Activated T-helper 2 cell treated with anti-CD3 and anti-CD28 coated beads, Interferon-gamma antibody, Interleukin-2, Interleukin-4, amounts not matched to agents 10 μg/mL and 5 μg/mL and 100 μg/mL, durations not matched to agents 14 hours and 24 hours and 36 hours (primary cell): ENCODE measurements around the gene NCAN. TPM values are rescaled to one million over a fixed set of nuclear protein-coding genes. Genes with fewer than 3 reads are reported as not detected.

Experiments
- DNase-seq: peaks from one replicate; pipeline ENCODE4 v3.0.0; 2021; ENCODE audit warnings: low spot score
- H3K27ac Mint-ChIP-seq: one replicate; pipeline ENCODE4 v1.8.0; 2021; ENCODE audit warnings: mixed read lengths
- H3K27me3 Mint-ChIP-seq: one replicate; pipeline ENCODE4 v1.8.0; 2021; ENCODE audit warnings: low read depth, mixed read lengths
- H3K36me3 Mint-ChIP-seq: one replicate; pipeline ENCODE4 v1.8.0; 2021; ENCODE audit warnings: low read depth, mixed read lengths
- H3K4me1 Mint-ChIP-seq: one replicate; pipeline ENCODE4 v1.8.0; 2021; ENCODE audit warnings: low read depth, mixed read lengths
- H3K4me3 Mint-ChIP-seq: one replicate; pipeline ENCODE4 v1.8.0; 2021; ENCODE audit warnings: low read depth, mild to moderate bottlenecking, moderate library complexity, mixed read lengths
- H3K9me3 Mint-ChIP-seq: one replicate; pipeline ENCODE4 v1.8.0; 2021; ENCODE audit warnings: mixed read lengths
- intact Hi-C: fragments of 100-400 bp; cut with micrococcal nuclease; formaldehyde crosslinking; loops from one replicate; pipeline ENCODE4 v1.15.1; 2023
- total RNA-seq: library from RNA; stranded (reverse); gene quantifications from 2 replicates; pipeline ENCODE4 v1.2.3, GENCODE V29; 2022

Gene NCAN
- total RNA-seq, 1 donor from 2014 or later: not detected

DNA sequence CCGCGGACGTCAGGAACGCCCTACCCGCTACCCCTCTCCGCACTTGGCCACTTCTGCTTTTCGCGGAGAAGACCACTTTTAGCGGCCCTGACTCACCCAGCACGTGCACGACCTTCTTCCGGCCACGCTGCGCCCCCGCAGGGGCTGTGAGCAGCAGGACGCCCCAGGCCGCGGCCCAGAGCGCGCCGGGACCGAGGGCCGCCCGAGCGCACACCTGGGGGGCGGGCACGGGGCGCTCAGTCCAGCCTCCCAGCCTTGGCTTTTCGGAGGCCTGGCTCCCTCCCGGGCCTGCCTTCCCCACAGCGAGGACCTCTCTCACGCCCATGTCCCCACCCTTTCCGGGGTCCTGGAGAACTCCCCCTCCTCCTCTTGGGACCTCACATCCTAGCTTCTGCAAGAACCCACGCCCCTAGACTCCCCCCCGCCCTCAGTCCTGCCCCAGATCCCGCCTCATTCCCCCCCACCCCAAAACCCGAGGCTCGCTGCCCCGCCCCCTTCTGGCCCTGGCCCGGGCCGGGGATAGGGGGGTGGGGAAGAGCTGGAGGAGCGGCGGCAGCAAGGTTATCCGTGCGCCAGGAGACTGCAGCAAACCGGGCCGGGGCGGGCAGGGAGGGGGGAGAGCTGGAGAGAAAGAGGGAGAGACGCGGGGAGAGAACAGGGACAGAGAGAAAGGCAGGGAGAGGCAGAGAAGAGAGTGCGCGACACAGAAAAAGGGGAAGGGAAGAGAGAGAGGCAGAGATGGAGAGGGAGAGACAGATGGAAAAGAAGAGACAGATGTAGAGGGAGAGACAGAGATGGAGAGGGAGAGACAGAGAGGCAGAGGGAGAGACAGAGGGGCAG is 49.8 kb downstream of the NCAN start:
- H3K27ac Mint-ChIP-seq: no peak overlapping the region
- DNase-seq: no peak
- intact Hi-C loops: no loop called here
- no peaks in the 10 kb centered on the region for H3K9me3 Mint-ChIP-seq
- H3K27me3 Mint-ChIP-seq: peaks cover 38% of the 10 kb centered on the region
- H3K36me3 Mint-ChIP-seq: no peaks in the 10 kb centered on the region
- H3K4me3 Mint-ChIP-seq: no peak overlapping the region
- no peaks in the 10 kb centered on the region for H3K4me1 Mint-ChIP-seq

DNA sequence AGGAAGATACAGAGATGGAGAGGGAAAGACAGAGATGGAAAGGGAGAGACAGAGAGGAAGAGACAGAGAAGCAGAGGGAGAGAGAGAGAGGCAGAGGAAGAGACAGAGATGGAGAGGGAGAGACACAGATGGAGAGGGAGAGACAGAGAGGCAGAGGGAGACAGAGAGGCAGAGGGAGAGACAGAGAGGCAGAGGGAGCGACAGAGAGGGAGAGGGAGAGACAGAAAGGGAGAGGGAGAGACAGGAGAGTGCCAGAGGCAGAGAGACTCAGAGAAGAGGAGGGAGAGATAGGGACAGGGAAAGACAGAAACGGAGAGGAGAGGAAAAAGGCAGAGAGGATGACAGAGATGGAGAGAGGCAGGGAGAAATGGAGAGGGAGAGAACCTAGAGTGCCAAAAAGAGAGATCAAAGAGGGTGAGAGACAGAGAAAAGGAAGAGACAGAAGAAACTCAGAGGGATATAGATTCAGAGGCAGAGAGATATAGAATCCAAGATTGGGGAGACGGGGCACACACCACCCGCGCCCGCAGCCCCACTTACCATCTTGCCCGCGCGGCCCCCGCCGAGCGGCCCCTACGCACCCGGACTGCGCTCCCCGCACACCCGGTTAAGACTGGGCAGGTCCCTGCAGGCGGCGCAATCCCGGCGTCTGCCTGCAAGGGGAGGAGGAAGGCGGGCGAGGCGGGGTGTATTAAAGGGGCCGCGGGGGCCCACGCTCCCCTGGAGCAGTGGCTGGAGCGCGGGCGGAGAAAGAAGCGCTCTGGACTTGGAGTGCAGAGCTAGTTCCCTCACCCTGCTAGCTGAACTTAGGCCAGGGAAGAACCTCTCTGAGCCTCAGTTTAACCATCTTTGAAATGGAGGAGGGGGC is 50.7 kb downstream of the NCAN start:
- Mint-ChIP-seq H3K27me3 (peaks cover 36% of the 10 kb centered on the region), H3K27ac (no peak overlapping the region), H3K4me3 (no peak overlapping the region), H3K9me3 (no peaks in the 10 kb centered on the region), H3K4me1 (no peaks in the 10 kb centered on the region), H3K36me3 (no peaks in the 10 kb centered on the region)
- DNase-seq: no peak
- intact Hi-C loops: no loop called here

DNA sequence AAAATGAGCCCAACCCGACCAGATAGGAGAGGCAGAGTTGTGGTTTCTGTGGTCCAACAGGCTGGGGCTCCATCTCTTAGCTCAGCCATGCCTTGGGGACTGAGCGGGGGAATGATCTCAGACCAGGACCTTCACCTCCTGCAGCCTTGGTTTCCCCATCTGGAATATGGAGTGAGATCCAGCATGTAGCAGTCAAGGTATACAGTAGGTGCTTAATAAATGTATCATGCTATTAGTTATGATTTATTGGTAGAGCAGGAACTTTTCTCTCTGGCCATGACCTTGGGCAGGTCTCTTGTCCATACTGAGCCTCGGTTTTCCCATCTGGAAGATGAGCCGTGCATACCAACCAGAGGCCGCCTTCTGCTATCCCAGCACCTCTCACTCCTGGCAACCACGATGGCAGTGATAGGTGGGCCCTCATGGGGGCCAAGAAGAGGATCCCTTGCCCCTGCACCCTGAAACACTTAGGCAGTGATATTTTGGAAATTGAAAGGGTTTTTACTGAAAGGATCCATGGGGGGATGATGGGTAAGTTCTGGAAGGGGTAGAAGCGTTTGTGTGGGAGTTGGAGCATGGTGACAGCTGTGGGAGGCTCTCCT is 52.2 kb downstream of the NCAN start:
- Mint-ChIP-seq H3K27me3 (peaks cover 36% of the 10 kb centered on the region), H3K4me1 (no peaks in the 10 kb centered on the region), H3K27ac (no peak overlapping the region), H3K9me3 (no peaks in the 10 kb centered on the region), H3K4me3 (no peak overlapping the region), H3K36me3 (no peaks in the 10 kb centered on the region)
- no peak for DNase-seq
- intact Hi-C loops: no loop called here

DNA sequence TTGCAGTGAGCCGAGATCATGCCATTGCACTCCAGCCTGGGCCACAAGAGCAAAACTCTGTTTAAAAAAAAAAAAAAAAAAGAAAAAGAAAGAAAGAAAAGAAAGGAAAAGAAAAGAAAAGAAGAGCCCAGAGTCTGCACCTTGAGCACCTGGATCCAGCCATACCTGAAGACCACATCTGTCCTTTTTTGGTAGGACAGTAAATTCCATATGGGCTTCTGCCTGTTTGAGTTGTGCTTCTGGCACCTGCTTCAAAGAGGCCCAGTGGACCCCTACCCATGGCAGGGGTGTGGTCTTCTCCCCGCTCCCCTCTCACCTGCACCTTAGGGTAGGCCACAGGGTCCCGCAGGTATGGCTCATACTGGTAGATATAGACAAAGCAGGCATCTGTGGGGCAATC is 55.5 kb downstream of the NCAN start:
- DNase-seq: no peak
- H3K4me1 Mint-ChIP-seq: no peaks in the 10 kb centered on the region
- peaks cover 28% of the 10 kb centered on the region for H3K27me3 Mint-ChIP-seq
- no peaks in the 10 kb centered on the region for H3K9me3 Mint-ChIP-seq
- no peaks in the 10 kb centered on the region for H3K36me3 Mint-ChIP-seq
- H3K27ac Mint-ChIP-seq: no peak overlapping the region
- intact Hi-C loops: no loop called here
- H3K4me3 Mint-ChIP-seq: no peak overlapping the region

DNA sequence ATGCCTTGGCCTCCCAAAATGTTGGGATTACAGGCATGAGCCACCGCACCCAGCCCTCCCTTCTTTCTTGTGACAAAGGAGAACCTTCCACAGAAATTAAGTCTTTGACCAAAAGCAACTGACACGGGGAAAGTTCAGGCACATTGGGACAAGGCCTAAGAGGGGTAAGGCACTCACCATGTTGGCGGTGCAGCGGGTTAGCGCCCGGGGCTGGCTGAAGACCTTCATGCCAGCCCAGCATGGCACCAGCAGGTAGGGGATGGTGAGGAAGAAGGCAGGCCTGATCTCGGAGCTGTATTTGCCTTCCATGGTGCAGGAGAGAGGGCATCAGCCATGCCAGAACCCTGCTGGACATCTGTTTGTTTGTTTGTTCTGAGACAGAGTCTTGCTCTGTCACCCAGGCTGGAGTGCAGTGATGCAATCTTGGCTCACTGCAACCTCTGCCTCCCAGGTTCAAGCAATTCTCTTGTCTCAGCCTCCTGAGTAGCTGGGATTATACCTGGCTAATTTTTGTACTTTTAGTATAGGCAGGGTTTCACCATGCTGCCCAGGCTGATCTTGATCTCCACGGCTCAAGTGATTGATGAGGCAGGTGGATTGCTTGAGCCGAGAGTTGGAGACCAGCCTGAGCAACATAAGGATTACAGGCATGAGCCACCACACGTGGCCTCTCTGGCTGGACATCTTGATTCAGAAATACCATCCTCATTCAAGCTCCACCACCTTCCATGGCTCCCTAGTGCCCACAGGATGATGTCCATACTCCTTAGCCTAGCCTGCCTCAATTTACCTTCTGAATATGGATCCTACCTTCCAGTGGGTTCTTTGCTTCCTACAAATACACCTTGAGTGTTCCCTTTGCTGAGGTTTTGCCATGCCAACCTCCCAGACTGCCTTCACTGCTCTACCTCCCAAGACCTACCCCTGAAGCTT is 57.0 kb downstream of the NCAN start:
- DNase-seq: no peak
- intact Hi-C loops: no loop called here
- no peaks in the 10 kb centered on the region for H3K36me3 Mint-ChIP-seq
- no peaks in the 10 kb centered on the region for H3K9me3 Mint-ChIP-seq
- H3K27me3 Mint-ChIP-seq: peaks cover 27% of the 10 kb centered on the region
- H3K4me1 Mint-ChIP-seq: peaks cover 3% of the 10 kb centered on the region
- no peak overlapping the region for H3K4me3 Mint-ChIP-seq
- H3K27ac Mint-ChIP-seq: no peak overlapping the region

DNA sequence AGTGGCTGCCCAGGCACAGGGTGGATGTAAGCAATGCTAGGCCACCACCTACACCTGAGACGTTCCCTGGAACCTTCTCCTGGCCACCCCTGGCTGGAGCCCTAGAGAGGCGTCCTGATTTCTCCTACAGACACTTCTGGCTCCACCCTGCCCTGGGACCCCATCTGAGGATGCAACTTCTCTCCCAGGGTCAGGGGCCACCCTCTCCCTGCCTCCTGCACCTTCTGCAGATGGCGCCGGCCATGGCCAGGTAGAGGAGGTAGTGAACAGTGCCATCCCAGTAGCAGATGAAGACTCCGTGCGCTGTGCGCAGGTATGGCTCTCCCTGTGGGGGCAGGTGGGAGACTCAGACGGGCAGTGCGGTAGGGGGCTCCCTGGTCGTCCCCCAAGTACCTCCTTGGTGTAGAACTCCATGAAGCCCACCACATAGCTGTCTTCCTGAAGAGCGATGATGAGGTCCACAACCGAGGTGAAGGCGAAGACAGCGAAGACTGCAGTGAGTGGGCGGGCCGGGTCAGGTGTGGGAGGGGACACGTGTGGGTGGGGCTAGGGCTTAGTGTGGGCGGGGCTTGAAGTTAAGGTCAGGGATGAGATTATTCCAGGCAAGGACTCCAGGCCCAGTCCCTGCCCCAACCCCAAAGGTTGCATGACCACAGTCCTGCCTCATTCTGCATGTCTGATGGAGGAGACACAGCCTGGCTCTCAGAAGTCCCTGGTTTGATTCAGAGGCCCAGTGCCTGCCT is 58.4 kb downstream of the NCAN start:
- H3K27me3 Mint-ChIP-seq: peaks cover 28% of the 10 kb centered on the region
- peaks cover 3% of the 10 kb centered on the region for H3K4me1 Mint-ChIP-seq
- no peaks in the 10 kb centered on the region for H3K9me3 Mint-ChIP-seq
- intact Hi-C loops: no loop called here
- DNase-seq: no peak
- H3K36me3 Mint-ChIP-seq: no peaks in the 10 kb centered on the region
- H3K27ac Mint-ChIP-seq: no peak overlapping the region
- H3K4me3 Mint-ChIP-seq: no peak overlapping the region

DNA sequence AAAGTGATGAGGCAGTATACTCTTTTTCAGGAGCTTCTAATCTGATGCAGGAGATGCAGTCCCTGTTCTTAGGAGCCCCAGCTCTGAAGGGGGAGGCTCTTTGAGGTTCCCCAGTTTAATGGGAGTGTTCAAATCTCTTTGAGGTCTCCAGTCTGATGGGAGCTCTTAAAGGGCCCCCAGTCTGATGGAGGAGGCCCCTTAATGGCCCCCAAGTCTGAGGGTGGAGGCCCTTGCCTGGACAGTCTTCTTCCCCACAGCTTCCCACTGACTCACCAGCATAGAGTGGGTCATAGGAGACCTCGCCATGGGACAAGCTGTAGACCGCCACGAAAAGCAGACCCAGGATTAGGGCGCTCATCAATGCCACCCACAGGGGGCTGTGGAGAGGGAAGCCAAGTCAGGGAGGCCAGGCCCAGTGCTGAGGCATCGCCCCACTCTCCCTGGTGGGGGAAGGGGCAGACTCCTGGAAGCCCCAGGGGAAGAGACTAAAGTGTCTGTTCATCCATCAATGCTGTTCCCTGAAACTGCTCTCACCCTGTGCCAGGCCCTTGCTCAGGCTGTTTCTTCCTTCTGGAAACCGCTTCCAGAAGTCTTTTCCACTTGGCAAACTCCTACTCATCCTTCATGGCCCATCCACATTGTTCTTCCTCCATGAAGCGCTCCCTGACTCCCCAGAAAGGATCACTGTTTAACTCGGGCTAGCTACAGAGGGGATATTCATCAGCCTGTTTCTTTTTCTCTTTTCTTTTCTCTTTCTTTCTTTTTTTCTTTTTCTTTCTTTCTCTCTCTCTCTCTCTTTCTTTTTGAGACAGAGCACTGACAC is 59.2 kb downstream of the NCAN start:
- intact Hi-C loops: no loop called here
- Mint-ChIP-seq H3K9me3 (no peaks in the 10 kb centered on the region), H3K36me3 (peaks cover 3% of the 10 kb centered on the region), H3K27me3 (peaks cover 25% of the 10 kb centered on the region), H3K4me1 (peaks cover 3% of the 10 kb centered on the region), H3K27ac (no peak overlapping the region), H3K4me3 (no peak overlapping the region)
- no peak for DNase-seq

DNA sequence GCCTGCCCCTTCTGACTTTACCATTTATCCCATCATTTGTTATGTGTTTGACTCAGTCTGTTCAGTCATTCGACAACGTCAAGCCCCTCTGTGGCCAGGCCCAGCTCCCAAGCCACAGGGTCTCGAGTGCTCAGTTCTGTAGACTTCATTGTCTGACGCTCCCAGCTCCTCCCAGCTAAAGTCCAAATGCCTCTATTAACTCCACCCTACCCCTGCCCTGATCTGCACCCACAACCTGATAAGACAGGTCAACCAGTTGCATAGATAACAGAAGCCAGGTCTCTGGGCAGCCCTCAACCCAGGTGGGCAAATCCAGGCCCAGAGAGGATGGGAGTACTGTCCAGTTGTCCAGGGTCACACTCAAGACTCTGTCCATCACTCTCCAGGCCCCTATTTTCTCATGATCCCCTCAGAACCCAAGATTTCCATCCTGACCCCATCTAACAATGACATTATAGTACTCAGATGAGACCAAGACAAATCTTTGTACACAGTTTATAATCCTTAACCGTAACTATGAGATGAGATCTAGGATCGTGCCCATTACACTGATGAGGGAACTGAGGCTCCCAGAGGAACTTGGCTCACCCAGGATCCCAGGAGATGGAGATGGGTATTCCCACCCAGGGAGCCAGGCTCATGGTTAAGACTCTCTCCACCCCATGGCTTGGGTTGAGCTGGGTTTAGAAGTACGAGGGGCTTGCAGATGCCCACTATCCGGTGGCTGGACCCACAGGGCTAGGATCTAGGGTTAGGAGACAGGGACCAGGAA is 60.3 kb downstream of the NCAN start:
- Mint-ChIP-seq H3K36me3 (peaks cover 9% of the 10 kb centered on the region), H3K4me1 (peaks cover 3% of the 10 kb centered on the region), H3K27ac (no peak overlapping the region), H3K27me3 (peaks cover 25% of the 10 kb centered on the region), H3K4me3 (no peak overlapping the region), H3K9me3 (no peaks in the 10 kb centered on the region)
- DNase-seq: no peak
- intact Hi-C loops: no loop called here

DNA sequence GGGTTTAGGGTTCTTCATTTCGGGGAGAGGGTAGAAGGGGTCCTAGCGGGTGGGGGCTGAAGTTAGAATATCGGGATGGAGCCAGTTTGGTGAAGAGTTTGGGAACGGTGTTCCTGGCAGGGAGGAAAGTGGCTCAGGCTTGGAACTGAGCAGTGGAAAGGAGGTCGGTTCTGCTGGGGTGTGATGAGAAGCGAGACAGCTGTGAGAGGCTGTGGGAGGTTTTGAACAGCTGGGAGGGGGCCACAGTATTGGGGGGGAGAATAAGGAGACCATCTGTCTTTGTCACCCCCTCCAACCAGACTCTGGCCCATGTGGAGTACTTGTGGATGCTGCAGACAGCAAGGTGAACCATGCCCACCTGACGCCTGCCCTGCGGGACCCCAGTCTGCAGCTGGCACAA is 62.4 kb downstream of the NCAN start:
- Mint-ChIP-seq H3K9me3 (no peaks in the 10 kb centered on the region), H3K27ac (no peak overlapping the region), H3K4me1 (peaks cover 3% of the 10 kb centered on the region), H3K36me3 (peaks cover 20% of the 10 kb centered on the region), H3K4me3 (no peak overlapping the region), H3K27me3 (peaks cover 25% of the 10 kb centered on the region)
- no peak for DNase-seq
- intact Hi-C loops: no loop called here

DNA sequence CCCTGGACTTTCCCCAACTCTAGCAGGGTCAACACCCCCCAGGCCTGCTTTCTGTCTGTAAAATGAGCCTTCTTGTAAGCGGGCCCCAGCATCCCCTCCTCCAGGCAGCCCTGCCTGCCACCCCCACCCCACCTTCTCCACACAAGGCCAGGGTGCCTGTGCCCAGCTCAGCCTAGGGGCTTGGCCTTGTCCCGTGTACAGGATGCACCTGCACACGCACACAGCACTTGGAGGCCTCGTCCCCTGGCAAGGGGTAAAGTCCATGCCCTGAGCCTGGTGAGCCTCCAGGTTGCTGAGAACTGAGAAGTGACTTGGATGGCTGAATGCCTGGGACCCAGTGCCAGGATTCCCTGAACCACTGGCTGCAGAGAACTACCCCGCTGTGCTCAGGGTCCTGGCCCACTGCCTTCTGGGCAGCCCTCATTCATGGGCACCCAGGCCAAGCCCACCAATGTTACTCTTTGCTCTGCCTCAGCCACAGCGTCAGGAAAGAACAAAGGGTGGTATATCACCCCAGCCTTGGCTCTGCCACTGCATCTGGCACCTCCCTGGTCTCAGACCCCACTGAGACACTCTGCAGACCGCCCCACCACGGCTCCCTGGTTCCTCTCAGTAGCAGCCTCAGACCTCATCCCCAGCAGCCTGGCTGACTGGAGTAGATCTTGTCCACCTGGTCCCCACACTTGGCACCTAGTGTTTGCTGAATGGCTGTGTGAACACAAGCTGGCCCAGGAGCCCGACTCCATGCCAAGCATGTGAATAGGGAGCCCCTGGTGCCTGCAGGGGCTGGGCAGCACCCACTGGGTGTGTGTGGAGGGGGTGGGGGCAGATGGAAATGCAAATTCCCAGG is 63.2 kb downstream of the NCAN start:
- Mint-ChIP-seq H3K36me3 (peaks cover 21% of the 10 kb centered on the region), H3K27ac (no peak overlapping the region), H3K4me3 (no peak overlapping the region), H3K4me1 (peaks cover 3% of the 10 kb centered on the region), H3K9me3 (no peaks in the 10 kb centered on the region), H3K27me3 (peaks cover 25% of the 10 kb centered on the region)
- intact Hi-C loops: no loop called here
- DNase-seq: no peak
